SK-N-SH (cell line): ENCODE results near the gene PWWP2B. TPM values are rescaled to one million over a fixed set of nuclear protein-coding genes. Genes with fewer than 3 reads are reported as not detected.

Experiments used
- CTCF ChIA-PET: fragments of 300-600, 350-600 bp; formaldehyde crosslinking; extraction: SDS; loops from one replicate; lab custom pipeline; 2021; lab: Yijun Ruan, JAX
- POLR2A ChIA-PET: fragments of 350-600 bp; sonication (Branson Sonifier 250); formaldehyde crosslinking; extraction: SDS; loops from one replicate; lab custom pipeline; 2020; ENCODE audit warnings: antibody characterized with exemption, inconsistent platforms; lab: Yijun Ruan, JAX
- DNase-seq: peaks from one replicate; pipeline ENCODE4 v3.0.0; 2012
- H2AFZ ChIP-seq: fragments of 200-600 bp; sonication (generic); 2 replicates; pipeline ENCODE4 v1.8.1; 2016; ENCODE audit warnings: antibody characterized with exemption, mild to moderate bottlenecking, low read depth
- H3F3A ChIP-seq: fragments of 200-600 bp; sonication (generic); replicated peaks from 2 replicates; pipeline ENCODE3; 2016; ENCODE audit warnings: antibody characterized with exemption, mild to moderate bottlenecking; ENCODE audit not compliant: insufficient read depth
- H3K27ac ChIP-seq, 2 experiments: fragments of 200-500 bp in 1 of 2; fragments of 200-600 bp in 1 of 2; sonication (Bioruptor generic) in 1 of 2; sonication (generic), shearing (Covaris generic) in 1 of 2; 2 replicates each; pipeline versions ENCODE4 v1.5.1 to v1.6.1; 2014 to 2016; ENCODE audit warnings: low read depth in 2 of 2, inconsistent platforms in 1 of 2, low read length in 1 of 2, mild to moderate bottlenecking in 1 of 2, mixed read lengths in 1 of 2
- H3K27me3 ChIP-seq: fragments of 200-600 bp; sonication (generic), shearing (Covaris generic); 2 replicates; pipeline ENCODE4 v1.6.1; 2016; ENCODE audit warnings: mixed run types; ENCODE audit not compliant: insufficient read depth
- H3K36me3 ChIP-seq, 2 experiments: fragments of 200-500 bp in 1 of 2; fragments of 200-600 bp in 1 of 2; sonication (Bioruptor generic) in 1 of 2; sonication (generic) in 1 of 2; replicated peaks in 1 of 2; 2 replicates each; pipeline versions ENCODE3 to v1.5.1; 2014 to 2016; ENCODE audit warnings: low read length in 1 of 2, mild to moderate bottlenecking in 1 of 2; ENCODE audit not compliant: insufficient read depth in 2 of 2, control insufficient read depth in 1 of 2
- H3K4me1 ChIP-seq, 2 experiments: fragments of 200-500 bp in 1 of 2; fragments of 200-600 bp in 1 of 2; sonication (Bioruptor generic) in 1 of 2; sonication (generic), shearing (Covaris generic) in 1 of 2; 2 replicates each; pipeline versions ENCODE4 v1.5.1 to v1.6.1; 2014 to 2016; ENCODE audit warnings: low read depth in 1 of 2, low read length in 1 of 2, mixed run types in 1 of 2; ENCODE audit not compliant: insufficient read depth in 2 of 2, control insufficient read depth in 1 of 2
- H3K4me2 ChIP-seq: fragments of 200-600 bp; sonication (generic), shearing (Covaris generic); 2 replicates; pipeline ENCODE4 v1.6.1; 2017; ENCODE audit warnings: mixed run types
- H3K4me3 ChIP-seq, 2 experiments: fragments of 200-500 bp in 1 of 2; fragments of 200-600 bp in 1 of 2; sonication (Bioruptor generic) in 1 of 2; sonication (generic), shearing (Covaris generic) in 1 of 2; 2 replicates each; pipeline versions ENCODE4 v1.5.1 to v1.8.1; 2014 to 2016; ENCODE audit warnings: low read depth in 2 of 2, inconsistent platforms in 1 of 2, low read length in 1 of 2, mild to moderate bottlenecking in 1 of 2, mixed read lengths in 1 of 2, moderate library complexity in 1 of 2
- H3K79me2 ChIP-seq: fragments of 200-600 bp; sonication (generic); 2 replicates; pipeline ENCODE4 v1.8.1; 2017; ENCODE audit warnings: mild to moderate bottlenecking; ENCODE audit not compliant: insufficient read depth
- H3K9ac ChIP-seq: fragments of 200-600 bp; sonication (generic); 2 replicates; pipeline ENCODE4 v1.6.1; 2017; ENCODE audit warnings: mixed run types
- H3K9me2 ChIP-seq: fragments of 200-600 bp; sonication (generic); 2 replicates; pipeline ENCODE4 v1.6.1; 2017; ENCODE audit warnings: mixed run types
- H3K9me3 ChIP-seq: fragments of 200-600 bp; sonication (generic); 2 replicates; pipeline ENCODE4 v1.6.1; 2017; ENCODE audit warnings: mixed run types, mild to moderate bottlenecking, moderate library complexity
- H4K20me1 ChIP-seq: fragments of 200-600 bp; sonication (generic); 2 replicates; pipeline ENCODE4 v1.6.1; 2017; ENCODE audit warnings: mild to moderate bottlenecking, mixed run types; ENCODE audit not compliant: insufficient read depth
- CHD2 ChIP-seq: fragments of 150-350 bp; IDR thresholded peaks from 2 replicates; pipeline ENCODE4 v1.6.1; 2018; ENCODE audit warnings: low read length; ENCODE audit not compliant: partially characterized antibody
- CTCF ChIP-seq: fragments of 200-600 bp; sonication (generic); IDR thresholded peaks from 2 replicates; pipeline ENCODE4 v1.6.1; 2017; ENCODE audit warnings: antibody characterized with exemption, mild to moderate bottlenecking, moderate library complexity
- ELF1 ChIP-seq: IDR thresholded peaks from 2 replicates; pipeline ENCODE4 v1.4.0; 2012
- EP300 ChIP-seq, 2 experiments: IDR thresholded peaks; 2 replicates each; pipeline versions ENCODE4 v1.4.0 to v1.6.1; 2012; ENCODE audit warnings: borderline replicate concordance in 1 of 2, low read depth in 1 of 2, low read length in 1 of 2
- FOSL2 ChIP-seq: IDR thresholded peaks from 2 replicates; pipeline ENCODE4 v1.4.0; 2012; ENCODE audit warnings: low read depth, mild to moderate bottlenecking, moderate library complexity, borderline replicate concordance
- FOXM1 ChIP-seq: IDR thresholded peaks from 2 replicates; pipeline ENCODE4 v1.4.0; 2012; ENCODE audit warnings: low read depth, mild to moderate bottlenecking
- GATA2 ChIP-seq: sonication (generic); formaldehyde crosslinking; IDR thresholded peaks from 2 replicates; pipeline ENCODE4 v1.5.0; 2020; ENCODE audit warnings: mild to moderate bottlenecking, missing genetic modification reagents
- IRF3 ChIP-seq: fragments of 150-350 bp; IDR thresholded peaks from 2 replicates; pipeline ENCODE4 v1.6.1; 2016; ENCODE audit warnings: mild to moderate bottlenecking, low read depth, low read length
- JUND ChIP-seq: IDR thresholded peaks from 2 replicates; pipeline ENCODE4 v1.4.0; 2012
- NFIC ChIP-seq: IDR thresholded peaks from 2 replicates; pipeline ENCODE4 v1.4.0; 2012; ENCODE audit warnings: borderline replicate concordance
- NRF1 ChIP-seq: IDR thresholded peaks from 2 replicates; pipeline ENCODE4 v1.6.1; 2012; ENCODE audit warnings: low read depth, mild to moderate bottlenecking, low read length
- RAD21 ChIP-seq: IDR thresholded peaks from 2 replicates; pipeline ENCODE4 v1.6.1; 2012; ENCODE audit warnings: mild to moderate bottlenecking, low read length
- RCOR1 ChIP-seq: fragments of 150-350 bp; IDR thresholded peaks from 2 replicates; pipeline ENCODE4 v1.6.1; 2017; ENCODE audit warnings: antibody characterized with exemption, low read length
- REST ChIP-seq: IDR thresholded peaks from 2 replicates; pipeline ENCODE4 v1.6.1; 2012; ENCODE audit warnings: mild to moderate bottlenecking, low read depth, low read length, moderate library complexity
- RFX5 ChIP-seq: IDR thresholded peaks from 2 replicates; pipeline ENCODE4 v1.6.1; 2012; ENCODE audit warnings: mild to moderate bottlenecking, improper control_type of control experiment, low read length
- RXRA ChIP-seq: IDR thresholded peaks from 2 replicates; pipeline ENCODE4 v1.4.0; 2012; ENCODE audit warnings: low read depth, mild to moderate bottlenecking, borderline replicate concordance
- SIN3A ChIP-seq: IDR thresholded peaks from 2 replicates; pipeline ENCODE4 v1.6.1; 2012; ENCODE audit warnings: low read depth, mild to moderate bottlenecking, low read length, moderate library complexity, borderline replicate concordance
- SMC3 ChIP-seq: IDR thresholded peaks from 2 replicates; pipeline ENCODE4 v1.6.1; 2012; ENCODE audit warnings: low read depth, low read length, improper control_type of control experiment
- TCF12 ChIP-seq: IDR thresholded peaks from 2 replicates; pipeline ENCODE4 v1.4.0; 2012
- YY1 ChIP-seq: IDR thresholded peaks from 2 replicates; pipeline ENCODE4 v1.4.0; 2012; ENCODE audit warnings: low read depth, mild to moderate bottlenecking
- WGBS: methylation state at CpG from one replicate; pipeline ENCODE4 v1.1.6; 2017; ENCODE audit warnings: low lambda C conversion rate; 5-methylcytosine and 5-hydroxymethylcytosine counted together
- polyA plus RNA-seq, 3 experiments: library from polyadenylated mRNA; depleted of rRNA; stranded (reverse); fragments of >200 nt; gene quantifications; 2 replicates each; pipeline ENCODE4 v1.2.3, GENCODE V29; 2012

Gene PWWP2B
- polyA plus RNA-seq, 1 of the 3 experiments (the other 2 are of a cell fraction): 2.4 TPM

GRCh38 chr10:132441818-132442524 is 45.0 kb downstream of the PWWP2B start:
- no peaks in the 10 kb centered on the region for H3K27me3 ChIP-seq
- POLR2A ChIA-PET: no interaction called here
- H3K9me2 ChIP-seq: no peaks in the 10 kb centered on the region
- no peak overlapping the region for H3K9ac ChIP-seq
- DNase-seq: no peak
- TF ChIP-seq GATA2 (CRISPR knock-in tag) (no peak), CTCF (no peak), EP300 (IDR thresholded peaks at IDR 0.05; ENCODE audit: borderline replicate concordance in 1 of 2, low read depth in 1 of 2, low read length in 1 of 2) (no peak), IRF3 (no peak), SIN3A (no peak), NRF1 (no peak), RFX5 (no peak), FOXM1 (no peak), YY1 (no peak), NFIC (no peak), REST (no peak), RCOR1 (no peak), ELF1 (no peak), CHD2 (no peak), TCF12 (no peak), JUND (no peak), SMC3 (no peak), RAD21 (no peak), RXRA (no peak), FOSL2 (no peak)
- WGBS: 88% methylated on average over 22 of the region's 22 CpGs
- H3K79me2 ChIP-seq: no peaks in the 10 kb centered on the region
- CTCF ChIA-PET: no interaction called here
- no peaks in the 10 kb centered on the region for H3F3A ChIP-seq
- H3K4me3 ChIP-seq: no peak overlapping the region
- H3K9me3 ChIP-seq: no peaks in the 10 kb centered on the region
- peaks cover 6 to 14% of the 10 kb centered on the region in 2 experiments; a peak in 2 of 4 replicates for H3K4me1 ChIP-seq
- H3K4me2 ChIP-seq: no peak overlapping the region
- no peak overlapping the region for H2AFZ ChIP-seq
- no peaks in the 10 kb centered on the region for H3K36me3 ChIP-seq
- no peaks in the 10 kb centered on the region for H4K20me1 ChIP-seq
- no peak overlapping the region for H3K27ac ChIP-seq
